Measurements from ENCODE around the gene ZNF664.

ZNF664 gene

GRCh38 chr12:124032265-124032886 is 59.4 kb downstream of the ZNF664 start:
- no peak overlapping the region for H3K27ac ChIP-seq
- ChIA-PET POLR2A (ENCODE audit: low non-redundant PET) (no interaction called here), CTCF (interaction anchor here (0.6 to 1.1 kb wide), 15 partner anchors 9 to 290 kb away, joined by 3 to 8 read pairs (median 3); no protein-coding TSS in a partner anchor)
- TF ChIP-seq CTCF (conservative IDR thresholded peaks at IDR 0.05; ENCODE audit: low read depth): peak; percentile 88
- peak; percentile 80 for DNase-seq (ENCODE audit: low spot score)

DNA sequence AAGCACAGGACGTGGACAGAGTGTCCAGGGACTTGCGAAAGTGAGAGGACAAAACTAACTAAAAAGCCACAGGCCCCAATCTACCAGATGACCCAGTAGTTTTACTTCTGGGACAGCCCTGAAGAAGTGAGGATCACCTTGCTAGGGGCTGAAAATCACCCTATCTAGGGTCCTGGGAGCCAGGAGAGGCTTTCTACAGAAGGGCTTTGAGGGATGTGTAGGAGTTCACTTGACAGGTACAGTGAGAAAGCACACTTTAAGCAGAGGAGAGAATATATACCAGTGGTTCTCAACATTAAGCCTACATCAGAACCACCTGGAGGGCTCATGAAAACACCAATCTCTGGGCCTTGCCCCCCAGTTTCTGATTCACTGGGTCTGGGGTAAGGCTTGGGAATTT is 60.8 kb downstream of the ZNF664 start:
- POLR2A ChIA-PET (ENCODE audit: low non-redundant PET): no interaction called here
- CTCF ChIA-PET: no interaction called here
- no peak overlapping the region for H3K27ac ChIP-seq
- TF ChIP-seq CTCF (conservative IDR thresholded peaks at IDR 0.05; ENCODE audit: low read depth): no peak
- no peak for DNase-seq (ENCODE audit: low spot score)

DNA sequence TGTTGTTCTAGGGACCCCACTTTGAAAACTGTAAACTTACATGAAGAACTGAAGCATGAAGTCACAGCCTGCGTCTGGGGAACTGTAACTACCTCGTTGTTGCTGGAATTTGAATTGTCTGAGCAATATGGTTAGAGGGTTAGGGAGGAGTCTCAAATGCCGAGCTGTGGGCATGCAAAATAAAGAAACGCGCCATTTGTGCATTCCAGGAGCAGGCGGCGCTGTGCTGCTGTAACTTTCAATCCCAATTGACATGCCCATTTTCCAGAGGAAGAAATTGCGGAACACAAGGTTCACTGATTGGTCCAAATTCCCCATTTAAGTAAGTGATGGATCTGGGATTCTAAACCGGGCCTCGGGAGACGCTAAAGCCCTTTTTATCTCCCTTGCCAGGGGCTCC is 61.3 kb downstream of the ZNF664 start:
- H3K27ac ChIP-seq: no peak overlapping the region
- TF ChIP-seq CTCF (conservative IDR thresholded peaks at IDR 0.05; ENCODE audit: low read depth): no peak
- CTCF ChIA-PET: no interaction called here
- POLR2A ChIA-PET (ENCODE audit: low non-redundant PET): no interaction called here
- DNase-seq (ENCODE audit: low spot score): no peak

DNA sequence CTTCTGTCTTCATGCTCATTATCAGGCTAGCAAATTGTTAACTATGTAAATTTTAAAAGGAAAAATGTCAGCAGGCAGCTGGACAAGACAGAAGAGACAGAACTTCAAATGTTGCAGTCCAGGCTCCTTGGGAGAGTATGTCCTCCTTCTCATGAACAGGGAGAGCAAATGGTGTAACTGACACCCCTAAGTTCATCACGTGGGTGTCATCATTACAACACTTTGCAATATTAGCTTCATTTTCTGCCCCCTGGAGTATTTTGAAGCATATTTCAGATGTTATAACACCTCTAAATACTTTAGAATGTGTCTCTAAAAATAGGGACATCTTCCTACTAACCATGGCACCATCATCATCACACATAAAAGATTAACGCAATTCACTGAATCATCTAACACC is 62.1 kb downstream of the ZNF664 start:
- H3K27ac ChIP-seq: no peak overlapping the region
- ChIA-PET CTCF (interaction anchor here (2.6 kb wide), 1 partner anchor 285 kb away, joined by 16 read pairs; no protein-coding TSS in a partner anchor), POLR2A (ENCODE audit: low non-redundant PET) (no interaction called here)
- DNase-seq (ENCODE audit: low spot score): no peak
- TF ChIP-seq CTCF (conservative IDR thresholded peaks at IDR 0.05; ENCODE audit: low read depth): no peak

DNA sequence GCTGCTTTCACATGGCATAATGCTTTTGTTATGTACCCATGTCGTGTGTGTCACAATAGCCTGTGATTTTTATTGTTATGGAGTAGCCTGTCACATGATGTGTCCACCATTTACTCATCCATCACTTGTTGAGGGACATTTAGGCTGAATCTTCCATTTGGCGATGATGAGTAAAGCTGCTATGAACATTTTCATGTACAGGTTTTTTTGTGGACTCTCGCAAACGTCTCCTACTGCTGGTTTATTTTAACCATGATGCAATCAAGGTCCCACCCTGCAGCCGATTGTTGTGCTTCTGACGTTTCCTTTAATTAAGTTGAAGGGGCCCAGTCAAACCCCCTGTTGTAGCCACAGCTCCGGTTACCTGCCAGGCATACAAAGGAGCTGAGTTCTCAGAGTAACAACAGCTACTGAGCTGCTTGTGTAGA is 63.2 kb downstream of the ZNF664 start:
- no peak for TF ChIP-seq CTCF (conservative IDR thresholded peaks at IDR 0.05; ENCODE audit: low read depth)
- CTCF ChIA-PET: interaction anchor here (0.6 to 2.6 kb wide), 10 partner anchors 133 to 768 kb away, joined by 3 to 16 read pairs (median 4); no protein-coding TSS in a partner anchor

DNA sequence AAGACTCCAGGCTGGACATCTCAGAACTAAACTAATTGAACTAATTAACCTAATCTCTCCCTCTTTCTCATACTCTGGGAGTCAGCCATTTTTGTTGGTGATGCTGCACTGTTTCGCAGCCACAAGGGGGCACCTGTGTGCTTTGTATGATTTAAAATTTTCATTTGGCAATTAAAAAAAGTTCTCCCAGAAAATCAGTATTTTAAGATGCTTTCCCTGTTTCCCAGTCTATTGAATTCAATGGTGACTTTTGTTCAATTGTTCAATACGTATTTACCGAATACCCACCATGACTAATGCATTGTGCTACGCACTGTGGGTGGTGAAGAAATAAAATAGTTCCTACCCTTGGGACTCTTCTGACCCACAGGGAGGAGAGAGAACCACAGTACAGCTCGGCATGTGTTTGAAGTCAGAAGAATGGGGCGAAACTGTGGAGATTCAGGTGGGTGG is 63.7 kb downstream of the ZNF664 start:
- TF ChIP-seq CTCF (conservative IDR thresholded peaks at IDR 0.05; ENCODE audit: low read depth): peak; percentile 90
- POLR2A ChIA-PET (ENCODE audit: low non-redundant PET): no interaction called here
- peak; percentile 50 for DNase-seq (ENCODE audit: low spot score)
- H3K27ac ChIP-seq: no peak overlapping the region
- CTCF ChIA-PET: interaction anchor here (0.6 to 2.6 kb wide), 10 partner anchors 133 to 768 kb away, joined by 3 to 16 read pairs (median 3); no protein-coding TSS in a partner anchor

More for the DNA sequence above, 63.2 kb downstream of the ZNF664 start:
- no peak overlapping the region for H3K27ac ChIP-seq
- no peak for DNase-seq (ENCODE audit: low spot score)
- POLR2A ChIA-PET (ENCODE audit: low non-redundant PET): no interaction called here

Measured in RWPE1 (cell line).